A673 (cell line): ENCODE results near the gene ARL5C. TPM values are rescaled to one million over a fixed set of nuclear protein-coding genes. Genes with fewer than 3 reads are reported as not detected.
A peak's percentile ranks its signal among the peaks of the same experiment; 100 is the strongest.

Experiments used
- BruUV-seq: library from RNA; stranded (reverse); fragments of 400-500 nt; replicated peaks from 2 replicates; lab custom pipeline; 2021; lab: Mats Ljungman, UMichigan
- CTCF ChIA-PET: fragments of 300-600 bp; sonication (Branson Sonifier 250); formaldehyde crosslinking; loops from one replicate; lab custom pipeline; 2022; ENCODE audit warnings: antibody characterized with exemption; lab: Charles Lee
- POLR2A ChIA-PET: fragments of 300-600 bp; sonication (Branson Sonifier 250); formaldehyde crosslinking; loops from one replicate; lab custom pipeline; 2022; ENCODE audit warnings: antibody characterized with exemption; ENCODE audit not compliant: low non-redundant PET; lab: Charles Lee
- DNase-seq: peaks from one replicate; pipeline ENCODE4 v3.0.0-alpha.2; 2015; ENCODE audit warnings: low spot score
- H3K27ac ChIP-seq: fragments of 200-600 bp; sonication (generic); 2 replicates; pipeline ENCODE4 v1.5.1; 2016; ENCODE audit warnings: mixed run types, low read depth, mild to moderate bottlenecking, mixed read lengths, antibody characterized with exemption, low read length; ENCODE audit not compliant: poor library complexity, severe bottlenecking
- H3K27me3 ChIP-seq: fragments of 200-600 bp; sonication (generic); replicated peaks from 2 replicates; pipeline ENCODE4 v1.6.1; 2017; ENCODE audit warnings: mixed run types, low read depth, mild to moderate bottlenecking, mixed read lengths, antibody characterized with exemption, low read length; ENCODE audit not compliant: insufficient read depth, poor library complexity
- H3K36me3 ChIP-seq: fragments of 200-600 bp; sonication (generic); 2 replicates; pipeline ENCODE4 v1.6.1; 2016; ENCODE audit warnings: mixed run types, mild to moderate bottlenecking, mixed read lengths, antibody characterized with exemption, low read length; ENCODE audit not compliant: insufficient read depth, poor library complexity, severe bottlenecking
- H3K4me1 ChIP-seq: fragments of 200-600 bp; sonication (generic); 2 replicates; pipeline ENCODE4 v1.6.1; 2017; ENCODE audit warnings: mixed run types, mild to moderate bottlenecking, mixed read lengths, antibody characterized with exemption, low read length; ENCODE audit not compliant: insufficient read depth, poor library complexity, severe bottlenecking
- H3K4me3 ChIP-seq: fragments of 200-600 bp; sonication (generic); 2 replicates; pipeline ENCODE4 v1.5.1; 2016; ENCODE audit warnings: low read depth, mixed run types, mild to moderate bottlenecking, mixed read lengths, low read length; ENCODE audit not compliant: poor library complexity, severe bottlenecking
- H3K9me3 ChIP-seq: fragments of 200-600 bp; sonication (generic); 2 replicates; pipeline ENCODE4 v1.6.1; 2016; ENCODE audit warnings: mixed run types, low read depth, mild to moderate bottlenecking, mixed read lengths, antibody characterized with exemption, low read length; ENCODE audit not compliant: poor library complexity, severe bottlenecking
- CTCF ChIP-seq: fragments of 300-800, 200-600 bp; sonication (generic); conservative IDR thresholded peaks from 2 replicates; pipeline ENCODE4 v1.5.1; 2017; ENCODE audit warnings: low read depth, mild to moderate bottlenecking, antibody characterized with exemption, low read length, moderate library complexity, mixed read lengths
- EZH2 ChIP-seq: fragments of 200-600 bp; sonication (generic); IDR thresholded peaks from 2 replicates; pipeline ENCODE4 v1.6.1; 2017; ENCODE audit warnings: borderline replicate concordance, low read depth, mild to moderate bottlenecking, mixed read lengths, antibody characterized with exemption, low read length; ENCODE audit not compliant: poor library complexity, severe bottlenecking
- intact Hi-C: fragments of 100-400 bp; cut with micrococcal nuclease; formaldehyde crosslinking; loops from one replicate; pipeline ENCODE4 v1.10.0; 2022; ENCODE audit not compliant: unreplicated experiment
- total RNA-seq: library from RNA; stranded (reverse); gene quantifications from 2 replicates; pipeline ENCODE4 v1.2.3, GENCODE V29; 2021

Gene ARL5C
- total RNA-seq, 1 experiment from 2014 or later, result not detected

GRCh38 chr17:39175695-39176093 lies 9.7 kb upstream of the ARL5C start:
- Histone ChIP-seq H3K4me1 (no peaks in the 10 kb centered on the region), H3K27me3 (no peaks in the 10 kb centered on the region), H3K9me3 (no peaks in the 10 kb centered on the region), H3K36me3 (no peaks in the 10 kb centered on the region), H3K4me3 (no peak overlapping the region), H3K27ac (no peak overlapping the region)
- intact Hi-C loops, result no loop called here
- ChIA-PET POLR2A (no interaction called here), CTCF (interaction anchor here (0.6 kb wide), 1 partner anchor 97 kb away, joined by 6 read pairs; no protein-coding TSS in a partner anchor)
- no TSS peak for BruUV-seq
- TF ChIP-seq EZH2, result no peak
- TF ChIP-seq CTCF, result no peak
- DNase-seq, result no peak

- H3K9me3 ChIP-seq, result no peaks in the 10 kb centered on the region
- peak; percentile 69 for DNase-seq
- POLR2A ChIA-PET, result no interaction called here
- BruUV-seq, result no TSS peak
- H3K27ac ChIP-seq, result no peak overlapping the region
- CTCF ChIA-PET, result interaction anchor here (0.6 to 2.1 kb wide), 7 partner anchors 8 to 192 kb away, joined by 3 to 13 read pairs (median 6); partner anchors contain the start of genes ARL5C and STAC2
- H3K4me1 ChIP-seq, result no peaks in the 10 kb centered on the region
- H3K36me3 ChIP-seq, result no peaks in the 10 kb centered on the region
- H3K4me3 ChIP-seq, result no peak overlapping the region
- TF ChIP-seq EZH2 (no peak), CTCF (peak; percentile 71)
- H3K27me3 ChIP-seq, result no peaks in the 10 kb centered on the region
- intact Hi-C loops, result no loop called here
Observed at GRCh38 chr17:39174920-39175694, 9.1 kb upstream of the ARL5C start.

- no peaks in the 10 kb centered on the region for H3K9me3 ChIP-seq
- intact Hi-C loops, result no loop called here
- no peak overlapping the region for H3K4me3 ChIP-seq
- ChIA-PET POLR2A (no interaction called here), CTCF (interaction anchor here (1.5 to 2.1 kb wide), 2 partner anchors 9 to 191 kb away, joined by 13 read pairs; partner anchors contain the start of gene ARL5C)
- TF ChIP-seq CTCF (no peak), EZH2 (no peak)
- H3K36me3 ChIP-seq, result no peaks in the 10 kb centered on the region
- no TSS peak for BruUV-seq
- H3K4me1 ChIP-seq, result no peaks in the 10 kb centered on the region
- H3K27me3 ChIP-seq, result no peaks in the 10 kb centered on the region
- DNase-seq, result no peak
- H3K27ac ChIP-seq, result no peak overlapping the region
Observed at GRCh38 chr17:39173526-39174274, 7.7 kb upstream of the ARL5C start.
